ENCODE measurements around the gene ATF3.
A peak's percentile ranks its signal among the peaks of the same experiment; 100 is the strongest.
"Not testable (repeated sequence)": the region's sequence is repeated elsewhere in the genome, so short reads cannot be mapped to it uniquely, and the experiment has no call there.

Gene ATF3

DNA sequence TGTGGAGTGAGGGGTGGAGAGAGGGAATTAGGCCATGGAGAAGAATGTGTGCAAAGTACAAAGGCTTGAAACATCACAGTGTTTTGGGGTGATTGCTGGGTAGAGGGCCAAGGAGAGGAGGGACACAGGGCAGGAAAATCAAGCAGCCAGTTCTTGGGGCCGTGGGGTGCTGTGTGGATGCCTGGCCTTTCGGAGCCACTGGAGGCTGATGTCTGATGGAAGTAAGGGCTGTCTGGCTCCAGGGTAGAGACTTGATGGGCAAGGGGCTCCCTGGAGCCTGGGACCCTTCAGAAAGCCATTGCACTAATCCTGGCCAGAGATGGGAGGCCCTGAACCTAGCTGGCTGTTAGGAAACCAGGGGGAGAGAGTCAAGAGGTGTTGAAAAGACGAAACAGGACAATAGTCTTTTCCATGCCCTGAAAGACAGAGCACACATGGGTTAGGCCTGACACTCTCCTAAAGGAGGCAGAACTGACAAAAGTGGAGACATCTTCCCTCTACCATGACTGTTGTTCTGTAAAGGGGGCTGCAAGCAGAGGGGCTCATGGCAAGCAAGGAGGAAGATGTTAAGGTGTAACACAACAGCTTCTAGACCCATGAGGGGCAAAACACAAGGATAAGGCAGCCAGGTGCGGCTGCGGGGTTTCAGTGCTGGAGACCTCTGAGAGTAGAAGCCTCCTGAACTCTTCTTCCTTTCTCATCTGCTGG lies 21.0 kb downstream of the ATF3 start:
- DNase-seq: no peak

- DNase-seq: peak; percentile 75
These were observed 21.8 kb downstream of the ATF3 start for GRCh38 chr1:212630158-212630900.

DNA sequence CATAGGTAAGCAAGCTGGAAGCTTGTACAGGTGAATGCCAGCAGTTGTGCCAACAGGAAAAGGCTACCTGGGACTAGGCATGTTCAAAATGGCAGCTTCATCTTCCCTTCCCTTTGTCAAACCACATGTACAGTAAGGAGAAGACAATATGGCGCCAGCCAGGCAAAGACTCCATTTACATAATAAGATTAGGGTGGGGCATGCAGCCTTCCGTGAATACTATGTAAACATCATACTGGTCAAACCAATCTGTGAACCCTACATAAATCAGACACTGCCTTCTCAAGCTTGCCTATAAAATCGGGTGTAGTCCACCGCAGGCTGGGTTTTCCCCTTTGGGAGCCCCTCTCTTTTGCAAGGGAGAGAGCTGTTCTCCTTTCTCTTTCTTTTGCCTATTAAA lies 24.6 kb downstream of the ATF3 start:
- DNase-seq: peak; percentile 83

DNA sequence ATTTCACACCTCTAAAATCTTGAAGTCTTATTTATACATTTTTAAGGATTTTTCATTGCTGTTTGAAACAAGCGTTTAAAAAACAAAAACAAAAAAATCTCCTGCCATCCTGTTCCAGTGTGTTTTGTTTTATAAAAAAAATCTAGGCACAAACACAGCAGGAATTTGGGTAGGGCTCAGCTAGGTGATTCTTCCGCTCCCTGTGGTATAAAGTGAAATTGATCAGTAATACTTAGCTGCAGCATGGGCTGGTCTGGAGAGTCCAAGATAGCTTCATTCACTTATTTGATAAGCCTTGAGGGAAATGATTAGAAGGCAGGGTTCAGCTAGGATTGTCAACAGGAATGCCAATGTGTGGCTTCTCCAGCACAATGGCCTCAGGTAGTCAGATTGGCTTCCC lies 25.7 kb downstream of the ATF3 start:
- DNase-seq: no peak

DNA sequence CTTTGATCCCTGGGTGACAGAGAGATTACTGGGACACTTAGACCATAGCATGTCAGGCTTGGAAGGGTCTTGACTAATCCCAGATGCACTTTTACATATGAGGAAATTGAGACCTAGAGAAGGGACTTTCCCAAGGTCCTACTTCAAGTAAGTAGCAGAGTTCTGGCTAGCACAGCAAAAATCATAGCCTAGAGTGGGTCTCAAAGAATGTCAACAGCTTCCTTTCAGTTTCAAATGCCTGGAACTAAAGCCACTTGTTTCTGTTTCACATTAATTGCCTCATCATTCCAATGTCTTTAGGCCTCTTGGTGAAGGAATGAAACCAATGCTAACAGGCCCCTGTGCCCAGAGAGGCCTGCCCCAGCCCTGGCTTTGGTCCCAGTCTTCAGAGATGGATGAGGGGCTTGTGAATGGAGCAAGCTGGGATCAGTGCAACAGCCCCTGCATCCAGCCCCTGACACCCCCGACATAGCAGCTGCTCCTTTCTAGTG lies 26.6 kb downstream of the ATF3 start:
- no peak for DNase-seq

DNA sequence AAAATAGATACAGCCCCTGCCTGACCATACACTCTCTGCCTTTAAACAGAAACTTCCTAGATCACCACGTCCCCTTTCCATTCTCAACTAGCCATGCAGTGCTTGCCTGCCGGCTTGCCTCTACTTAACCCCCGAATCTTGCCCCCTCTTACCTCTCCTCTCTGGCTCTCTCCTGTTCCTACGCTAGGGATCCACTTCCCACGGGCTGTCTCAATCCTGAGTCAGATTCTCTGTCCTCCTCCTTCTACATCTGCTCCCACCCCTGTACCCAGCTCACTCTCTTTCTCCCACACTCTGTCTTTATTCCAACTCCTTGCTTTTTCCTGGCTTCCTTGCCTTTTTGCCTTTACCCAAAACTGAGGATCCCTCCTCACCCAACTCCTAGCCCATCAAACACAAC lies 29.3 kb downstream of the ATF3 start:
- DNase-seq: no peak

DNA sequence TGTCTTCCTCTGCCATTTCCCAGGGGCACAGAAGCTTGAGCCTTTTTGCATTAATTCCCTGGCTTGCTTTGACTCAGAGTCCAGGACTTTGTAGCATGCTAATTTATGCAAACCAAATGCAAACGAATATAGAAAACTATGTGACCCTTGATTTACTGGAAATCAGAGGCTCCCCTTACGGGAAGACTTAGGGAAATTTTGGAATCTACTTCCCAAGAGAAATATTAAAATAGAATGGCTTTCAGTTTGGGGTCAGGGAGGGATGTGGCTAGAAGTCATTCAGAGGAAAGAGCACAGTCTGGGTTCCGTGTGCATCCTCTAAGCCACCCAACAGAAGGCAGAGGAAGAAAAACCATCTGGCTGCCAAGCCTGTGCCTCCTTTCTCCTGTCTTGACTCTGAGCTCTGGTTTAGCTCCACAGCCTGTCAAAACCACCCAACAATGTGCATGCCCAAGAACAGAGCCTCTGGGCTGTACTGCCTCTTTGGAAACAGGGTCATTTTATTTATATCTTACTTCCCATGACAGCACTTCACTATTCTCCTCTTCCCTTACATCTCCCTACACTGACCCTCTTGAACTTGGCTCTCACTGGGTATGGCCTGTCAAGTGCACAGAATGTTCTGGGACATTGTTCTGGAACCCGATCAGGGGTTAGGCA lies 30.1 kb downstream of the ATF3 start:
- DNase-seq: no peak

DNA sequence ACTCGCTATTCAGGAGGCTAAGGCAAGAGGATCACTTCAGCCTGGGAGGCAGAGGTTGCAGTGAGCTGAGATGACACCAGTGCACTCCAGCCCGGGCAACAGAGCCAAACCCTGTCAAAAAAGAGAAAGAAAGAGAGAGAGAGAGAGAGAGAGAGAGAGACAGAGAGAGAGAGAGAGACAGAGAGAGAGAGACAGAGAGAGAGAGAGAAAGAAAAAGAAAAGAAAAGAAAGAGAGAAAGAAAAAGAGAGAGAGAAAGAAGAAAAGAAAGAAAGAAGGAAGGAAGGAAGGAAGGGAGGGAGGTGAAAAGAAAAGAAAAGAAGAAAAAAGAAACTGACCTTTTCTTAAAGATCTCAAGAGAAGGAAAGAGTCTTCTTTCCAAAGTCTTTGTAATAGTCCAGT lies 31.0 kb downstream of the ATF3 start:
- DNase-seq: not testable (repeated sequence)

DNA sequence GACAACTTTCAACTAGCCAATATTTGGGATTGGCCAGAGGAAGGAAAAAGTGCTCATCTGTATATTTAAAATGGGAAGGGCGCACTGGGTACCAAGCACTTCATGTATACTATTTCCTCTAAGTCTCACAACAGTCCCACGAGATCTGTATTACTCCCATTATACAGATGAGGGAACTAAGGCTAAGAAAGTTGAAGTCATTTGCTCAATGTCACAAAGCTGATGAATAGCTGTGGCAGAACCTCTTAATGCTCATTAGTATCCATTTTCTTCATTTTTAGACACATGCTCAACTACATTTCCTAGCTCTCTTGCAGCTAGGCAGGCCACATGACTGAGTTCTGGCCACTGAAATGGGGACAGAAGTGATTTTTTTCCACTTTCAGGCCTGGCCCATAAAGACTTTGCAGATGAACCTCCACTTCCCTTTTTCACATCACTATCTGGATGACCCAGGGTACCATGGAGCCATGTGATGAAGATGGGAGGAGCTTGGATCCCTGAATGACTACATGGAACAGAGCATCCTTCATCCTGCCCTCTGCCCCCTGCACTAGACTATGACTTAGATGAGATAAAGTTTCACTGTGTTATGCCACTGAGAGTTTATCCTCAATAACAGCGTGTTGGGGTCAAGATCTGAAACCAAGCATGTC lies 31.8 kb downstream of the ATF3 start:
- DNase-seq: no peak

- DNase-seq: no peak
These were observed 33.4 kb downstream of the ATF3 start for GRCh38 chr1:212641956-212642355.

GRCh38 chr1:212643877-212644276 lies 35.3 kb downstream of the ATF3 start:
- no peak for DNase-seq

DNA sequence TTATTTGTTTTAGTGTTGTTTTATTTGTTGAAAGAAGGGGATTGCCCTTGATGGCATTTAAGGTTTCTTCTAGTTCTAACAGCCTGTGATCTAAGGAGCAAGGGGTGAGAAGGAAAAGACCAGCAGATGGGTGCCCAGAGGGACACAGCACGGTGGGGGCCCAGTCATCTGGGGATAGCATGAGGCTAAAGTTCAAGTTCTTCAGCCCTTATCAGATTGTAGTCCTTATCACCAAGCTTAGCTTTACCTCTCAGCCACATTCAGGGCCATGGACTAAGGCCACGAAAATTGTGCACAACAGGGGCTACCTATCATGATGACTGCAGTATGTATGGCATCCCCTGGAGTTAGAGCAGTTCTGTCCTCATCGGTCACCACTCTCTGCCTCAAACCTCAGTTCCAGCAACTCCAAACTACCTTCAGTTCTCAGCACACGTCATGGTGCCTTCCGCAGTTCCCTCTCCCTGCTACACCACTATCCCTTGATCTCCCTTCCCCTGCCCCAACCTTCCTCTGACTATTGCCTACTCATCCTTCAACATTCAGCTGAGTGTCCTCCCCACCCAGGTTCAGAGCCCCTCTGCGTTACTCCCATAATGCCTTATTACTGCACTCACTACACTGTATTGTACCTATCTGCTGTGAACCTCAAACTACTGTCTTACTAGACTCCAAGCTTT lies 36.4 kb downstream of the ATF3 start:
- no peak for DNase-seq

- peak; percentile 46 for DNase-seq
These were observed 37.3 kb downstream of the ATF3 start for GRCh38 chr1:212645546-212646543.

- no peak for DNase-seq
These were observed 38.0 kb downstream of the ATF3 start for GRCh38 chr1:212646588-212646987.

- no peak for DNase-seq
These were observed 38.4 kb downstream of the ATF3 start for GRCh38 chr1:212647004-212647403.

DNA sequence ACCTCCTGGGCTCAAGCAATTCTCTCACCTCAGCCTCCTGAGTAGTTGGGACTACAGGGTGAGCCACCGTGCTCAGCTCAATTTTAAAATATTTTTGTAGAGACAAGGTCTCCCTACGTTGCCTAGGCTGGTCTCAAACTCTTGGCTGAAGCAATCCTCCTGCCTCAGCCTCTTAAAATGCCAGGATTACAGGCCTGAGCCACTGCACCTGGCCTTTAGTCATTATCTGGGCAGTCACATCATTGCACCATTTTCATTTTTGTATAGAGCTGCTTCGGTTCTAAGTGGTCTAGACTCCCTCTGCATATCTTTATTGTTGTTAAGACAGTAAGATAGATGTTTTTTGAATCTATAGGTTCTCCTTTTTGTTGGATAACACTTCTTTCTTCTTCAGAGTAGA lies 39.9 kb downstream of the ATF3 start:
- no peak for DNase-seq

- no peak for DNase-seq
These were observed 40.5 kb downstream of the ATF3 start for GRCh38 chr1:212649020-212649419.

GRCh38 chr1:212650228-212650627 lies 41.7 kb downstream of the ATF3 start:
- peak; percentile 95 for DNase-seq

DNA sequence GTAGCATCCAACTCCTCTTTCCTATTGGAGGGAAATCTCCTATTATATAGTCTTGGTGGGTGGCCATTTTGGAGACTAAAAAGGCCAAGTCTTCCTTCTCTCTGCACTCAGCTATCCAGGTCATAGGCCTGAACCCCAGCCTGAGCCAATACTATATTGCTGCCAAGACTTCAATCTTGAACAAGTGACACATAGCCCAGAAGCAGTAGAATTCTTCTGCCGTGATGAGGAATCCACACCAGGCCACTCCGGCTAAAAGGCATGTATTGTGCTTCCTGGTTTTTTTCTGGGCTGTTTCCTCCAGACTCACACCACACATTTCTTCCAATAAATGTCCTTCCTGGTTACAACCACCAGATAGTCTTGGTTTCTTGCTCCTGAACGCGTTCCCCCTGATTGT lies 43.0 kb downstream of the ATF3 start:
- DNase-seq: no peak

GRCh38 chr1:212651977-212652376 lies 43.4 kb downstream of the ATF3 start:
- no peak for DNase-seq

DNA sequence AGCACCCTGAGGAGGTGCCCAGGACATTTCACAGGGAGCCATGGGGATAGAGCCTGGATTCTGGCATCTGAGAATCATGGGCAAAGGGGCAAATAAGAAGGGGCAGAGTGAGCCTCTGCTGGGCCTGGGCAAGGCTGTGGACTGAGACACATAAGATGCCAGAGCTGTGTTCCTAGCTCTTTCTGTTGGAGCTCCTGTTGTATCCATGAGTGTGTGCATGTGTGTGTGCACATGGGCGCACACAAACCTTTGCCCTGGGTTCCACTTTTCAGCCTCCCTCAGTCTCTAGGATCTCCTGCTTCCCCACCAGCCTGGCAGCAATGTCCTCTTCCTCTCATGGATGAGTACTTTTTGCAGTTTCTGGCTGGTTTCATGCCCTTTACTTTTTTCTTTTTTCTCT lies 44.0 kb downstream of the ATF3 start:
- no peak for DNase-seq

Measured in NCI-H69 (cell line).